ENCODE results near the gene HMX1. TPM values are rescaled to one million over a fixed set of nuclear protein-coding genes. Genes with fewer than 3 reads are reported as not detected.

HMX1 gene
- total RNA-seq, 1 experiment from 2014 or later: not detected

DNA sequence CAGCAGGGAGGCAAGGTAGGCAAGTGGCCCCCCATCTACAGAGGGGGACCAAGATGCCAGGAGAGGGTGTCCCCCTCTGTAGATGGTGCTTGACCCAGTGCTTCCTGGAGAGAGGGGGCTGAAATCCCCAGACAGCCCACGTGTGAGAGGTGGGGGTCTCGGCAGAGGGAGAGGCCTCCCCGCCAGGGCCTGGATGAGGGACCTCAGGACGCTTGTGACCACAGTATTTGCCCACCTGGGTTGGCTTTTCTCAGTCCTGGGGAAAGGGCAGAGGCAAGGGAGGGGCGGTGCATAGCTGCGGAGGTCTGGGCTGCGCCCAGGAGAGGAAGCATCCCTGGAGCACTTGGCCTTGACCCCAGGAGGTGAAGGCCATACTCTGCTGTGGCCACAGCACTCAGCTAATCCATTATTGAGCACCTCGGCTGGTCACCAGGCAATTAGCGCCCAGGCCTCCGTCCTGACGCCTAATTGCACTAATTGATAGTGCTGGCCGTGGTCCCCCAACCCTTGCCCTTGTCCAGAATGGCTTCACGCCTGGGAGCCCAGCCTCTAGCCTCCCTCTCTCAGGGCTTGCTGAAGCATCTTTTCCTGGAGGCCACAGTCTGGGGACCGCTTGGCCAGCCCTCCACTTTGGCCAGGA, 30.7 kb downstream of the HMX1 start:
- H3K79me2 ChIP-seq (ENCODE audit: low read length): no peaks in the 10 kb centered on the region
- no peaks in the 10 kb centered on the region for H3K4me1 ChIP-seq (ENCODE audit: insufficient read depth, low read length)
- H3K4me2 ChIP-seq (ENCODE audit: low read length): no peak overlapping the region
- no peaks in the 10 kb centered on the region for H3K36me3 ChIP-seq (ENCODE audit: low read depth, low read length)
- H3K27me3 ChIP-seq (ENCODE audit: low read length): no peaks in the 10 kb centered on the region
- no peaks in the 10 kb centered on the region for H3K9me3 ChIP-seq (ENCODE audit: low read length)
- no peak overlapping the region for H3K9ac ChIP-seq (ENCODE audit: low read length)
- BruUV-seq (replicated peaks): no TSS peak
- H4K20me1 ChIP-seq (ENCODE audit: low read length): no peaks in the 10 kb centered on the region
- no peak overlapping the region for H3K27ac ChIP-seq (ENCODE audit: low read length)
- ATAC-seq (no peak), DNase-seq (no peak)
- H3F3A ChIP-seq (ENCODE audit: low read length, unreplicated experiment): no peaks in the 10 kb centered on the region
- intact Hi-C loops (cut with micrococcal nuclease): no loop called here
- POLR2A ChIA-PET (ENCODE audit: unreplicated experiment): no interaction called here
- TF ChIP-seq, protein P1, sequence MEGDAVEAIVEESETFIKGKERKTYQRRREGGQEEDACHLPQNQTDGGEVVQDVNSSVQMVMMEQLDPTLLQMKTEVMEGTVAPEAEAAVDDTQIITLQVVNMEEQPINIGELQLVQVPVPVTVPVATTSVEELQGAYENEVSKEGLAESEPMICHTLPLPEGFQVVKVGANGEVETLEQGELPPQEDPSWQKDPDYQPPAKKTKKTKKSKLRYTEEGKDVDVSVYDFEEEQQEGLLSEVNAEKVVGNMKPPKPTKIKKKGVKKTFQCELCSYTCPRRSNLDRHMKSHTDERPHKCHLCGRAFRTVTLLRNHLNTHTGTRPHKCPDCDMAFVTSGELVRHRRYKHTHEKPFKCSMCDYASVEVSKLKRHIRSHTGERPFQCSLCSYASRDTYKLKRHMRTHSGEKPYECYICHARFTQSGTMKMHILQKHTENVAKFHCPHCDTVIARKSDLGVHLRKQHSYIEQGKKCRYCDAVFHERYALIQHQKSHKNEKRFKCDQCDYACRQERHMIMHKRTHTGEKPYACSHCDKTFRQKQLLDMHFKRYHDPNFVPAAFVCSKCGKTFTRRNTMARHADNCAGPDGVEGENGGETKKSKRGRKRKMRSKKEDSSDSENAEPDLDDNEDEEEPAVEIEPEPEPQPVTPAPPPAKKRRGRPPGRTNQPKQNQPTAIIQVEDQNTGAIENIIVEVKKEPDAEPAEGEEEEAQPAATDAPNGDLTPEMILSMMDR (conservative IDR thresholded peaks at IDR 0.05; ENCODE audit: low read depth, low read length): no peak
- TF ChIP-seq EZH2 (IDR thresholded peaks at IDR 0.05; ENCODE audit: low read length, unreplicated experiment) (no peak), EZH2phosphoT487 (IDR thresholded peaks at IDR 0.05; ENCODE audit: borderline replicate concordance, low read length) (no peak)
- H3K9me2 ChIP-seq (replicated peaks; ENCODE audit: low read length): no peaks in the 10 kb centered on the region
- no peak overlapping the region for H2AFZ ChIP-seq (ENCODE audit: low read length)
- no peak overlapping the region for H3K4me3 ChIP-seq (ENCODE audit: low read length)
- CTCF ChIA-PET: no interaction called here

DNA sequence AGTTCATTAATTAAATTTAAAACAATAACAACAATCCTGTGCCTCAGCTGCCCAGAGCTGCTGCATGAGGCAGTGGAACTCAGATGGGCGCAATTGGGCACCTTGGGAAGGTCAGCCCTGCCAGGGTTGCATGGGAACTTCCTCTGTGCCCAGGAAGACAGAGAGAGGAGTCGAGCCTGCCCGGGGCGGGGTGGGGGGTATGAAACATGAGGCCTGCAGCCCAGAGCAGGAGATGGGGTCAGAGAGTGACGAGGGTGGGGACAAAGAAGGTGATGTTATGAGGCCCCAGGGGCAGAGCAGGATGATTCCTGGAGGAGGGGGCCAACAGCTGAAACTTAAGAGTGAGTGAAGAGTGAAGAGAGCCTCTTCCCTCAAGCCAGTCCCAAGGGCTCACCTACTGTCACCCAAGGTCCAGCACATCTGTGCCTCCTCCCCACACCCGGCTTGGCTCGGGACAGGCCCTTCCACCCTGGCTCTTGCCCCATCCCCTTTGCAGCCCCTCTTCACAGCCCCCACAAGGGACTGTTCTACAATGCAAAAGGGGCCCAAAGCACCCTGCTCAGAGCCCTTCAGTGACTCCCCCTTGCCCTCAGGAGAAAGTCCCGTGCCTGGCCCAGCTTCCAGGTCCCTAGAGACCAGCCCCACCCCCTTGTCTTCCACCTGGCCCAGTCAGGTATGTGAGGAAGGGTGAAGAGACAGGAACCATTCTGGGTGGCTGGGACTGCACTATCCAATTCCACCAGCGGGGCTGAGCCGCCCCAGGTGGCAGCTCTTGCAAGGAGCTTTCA, 31.4 kb downstream of the HMX1 start:
- no peaks in the 10 kb centered on the region for H3K27me3 ChIP-seq (ENCODE audit: low read length)
- no peaks in the 10 kb centered on the region for H3K4me1 ChIP-seq (ENCODE audit: insufficient read depth, low read length)
- no peaks in the 10 kb centered on the region for H3K9me2 ChIP-seq (replicated peaks; ENCODE audit: low read length)
- no peak overlapping the region for H2AFZ ChIP-seq (ENCODE audit: low read length)
- no peaks in the 10 kb centered on the region for H3K79me2 ChIP-seq (ENCODE audit: low read length)
- no peaks in the 10 kb centered on the region for H4K20me1 ChIP-seq (ENCODE audit: low read length)
- CTCF ChIA-PET: no interaction called here
- POLR2A ChIA-PET (ENCODE audit: unreplicated experiment): no interaction called here
- H3K9me3 ChIP-seq (ENCODE audit: low read length): no peaks in the 10 kb centered on the region
- ATAC-seq (no peak), DNase-seq (no peak)
- H3K4me3 ChIP-seq (ENCODE audit: low read length): no peak overlapping the region
- intact Hi-C loops (cut with micrococcal nuclease): no loop called here
- BruUV-seq (replicated peaks): no TSS peak
- TF ChIP-seq EZH2 (IDR thresholded peaks at IDR 0.05; ENCODE audit: low read length, unreplicated experiment) (no peak), EZH2phosphoT487 (IDR thresholded peaks at IDR 0.05; ENCODE audit: borderline replicate concordance, low read length) (no peak)
- TF ChIP-seq, protein P1 (conservative IDR thresholded peaks at IDR 0.05; ENCODE audit: low read depth, low read length): no peak
- no peaks in the 10 kb centered on the region for H3K36me3 ChIP-seq (ENCODE audit: low read depth, low read length)
- H3K9ac ChIP-seq (ENCODE audit: low read length): no peak overlapping the region
- H3F3A ChIP-seq (ENCODE audit: low read length, unreplicated experiment): no peaks in the 10 kb centered on the region
- H3K27ac ChIP-seq (ENCODE audit: low read length): no peak overlapping the region
- no peak overlapping the region for H3K4me2 ChIP-seq (ENCODE audit: low read length)

DNA sequence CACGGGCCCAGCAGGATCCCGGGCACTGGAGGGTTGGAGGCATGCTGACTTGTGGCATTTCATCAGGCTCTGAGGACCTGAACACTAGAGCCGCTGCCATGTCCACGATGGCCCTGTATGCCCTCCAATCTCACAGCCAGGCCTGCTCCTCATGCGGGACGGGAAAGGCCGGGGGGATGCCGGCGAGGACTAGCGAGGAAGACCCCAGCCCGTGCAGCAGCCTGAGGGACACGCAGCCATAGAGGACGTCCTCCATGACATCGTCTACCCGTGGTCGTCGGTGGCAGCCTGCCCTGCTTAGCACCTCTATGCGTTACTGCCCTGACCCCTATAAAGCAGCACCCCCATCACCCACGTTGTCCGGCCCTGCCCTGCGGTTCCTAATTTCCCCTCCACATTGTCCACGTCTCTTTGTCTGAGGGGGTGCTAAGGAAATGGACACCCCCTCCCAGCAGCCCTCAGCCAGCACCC, 32.6 kb downstream of the HMX1 start:
- ATAC-seq (no peak), DNase-seq (no peak)

More for the DNA sequence above, 32.6 kb downstream of the HMX1 start:
- Histone ChIP-seq H3K27me3 (ENCODE audit: low read length) (no peaks in the 10 kb centered on the region), H3K36me3 (ENCODE audit: low read depth, low read length) (no peaks in the 10 kb centered on the region), H3K4me3 (ENCODE audit: low read length) (no peak overlapping the region), H2AFZ (ENCODE audit: low read length) (no peak overlapping the region), H3K9ac (ENCODE audit: low read length) (no peak overlapping the region), H3K9me2 (replicated peaks; ENCODE audit: low read length) (no peaks in the 10 kb centered on the region), H3K9me3 (ENCODE audit: low read length) (no peaks in the 10 kb centered on the region), H3K79me2 (ENCODE audit: low read length) (no peaks in the 10 kb centered on the region), H3K4me2 (ENCODE audit: low read length) (no peak overlapping the region), H3K4me1 (ENCODE audit: insufficient read depth, low read length) (no peaks in the 10 kb centered on the region), H3K27ac (ENCODE audit: low read length) (no peak overlapping the region), H4K20me1 (ENCODE audit: low read length) (no peaks in the 10 kb centered on the region), H3F3A (ENCODE audit: low read length, unreplicated experiment) (no peaks in the 10 kb centered on the region)
- TF ChIP-seq, protein P1 (conservative IDR thresholded peaks at IDR 0.05; ENCODE audit: low read depth, low read length): no peak
- TF ChIP-seq EZH2phosphoT487 (IDR thresholded peaks at IDR 0.05; ENCODE audit: borderline replicate concordance, low read length) (no peak), EZH2 (IDR thresholded peaks at IDR 0.05; ENCODE audit: low read length, unreplicated experiment) (no peak)
- intact Hi-C loops (cut with micrococcal nuclease): no loop called here
- no TSS peak for BruUV-seq (replicated peaks)
- ChIA-PET CTCF (no interaction called here), POLR2A (ENCODE audit: unreplicated experiment) (no interaction called here)
